Activated CD4-positive, alpha-beta T cell treated with anti-CD3 and anti-CD28 coated beads for 36 hours (primary cell): ENCODE measurements around the gene LTO1. TPM values are rescaled to one million over a fixed set of nuclear protein-coding genes. Genes with fewer than 3 reads are reported as not detected.

ENCODE experiments used
- ATAC-seq: fragments of 200-7000 bp; cut with Tn5 transposase; one replicate; pipeline ENCODE4 v1.10.0; 2021; ENCODE audit warnings: mild to moderate bottlenecking, moderate library complexity
- CTCF ChIA-PET: fragments of 350-600 bp; sonication (Branson Sonifier 250); formaldehyde crosslinking; loops from one replicate; lab custom pipeline; 2021; ENCODE audit warnings: antibody characterized with exemption; lab: Charles Lee
- POLR2A ChIA-PET: fragments of 350-600 bp; sonication (Branson Sonifier 250); formaldehyde crosslinking; loops from one replicate; lab custom pipeline; 2021; ENCODE audit warnings: antibody characterized with exemption, inconsistent platforms; lab: Charles Lee
- DNase-seq: peaks from one replicate; pipeline ENCODE4 v3.0.0-alpha.2; 2020
- H3K27ac Mint-ChIP-seq: one replicate; pipeline ENCODE4 v1.8.0; 2021; ENCODE audit warnings: mixed read lengths
- H3K27me3 Mint-ChIP-seq: one replicate; pipeline ENCODE4 v1.8.0; 2021; ENCODE audit warnings: mixed read lengths
- H3K36me3 Mint-ChIP-seq: one replicate; pipeline ENCODE4 v1.8.0; 2021; ENCODE audit warnings: low read depth, mixed read lengths
- H3K4me1 Mint-ChIP-seq: one replicate; pipeline ENCODE4 v1.8.0; 2021; ENCODE audit warnings: mixed read lengths
- H3K4me3 Mint-ChIP-seq: one replicate; pipeline ENCODE4 v1.8.0; 2021; ENCODE audit warnings: mild to moderate bottlenecking, moderate library complexity, mixed read lengths
- H3K9me3 Mint-ChIP-seq: one replicate; pipeline ENCODE4 v1.8.0; 2021; ENCODE audit warnings: low read depth, mixed read lengths
- intact Hi-C, 2 experiments: fragments of 100-400 bp; cut with DNase I in 1 of 2; cut with micrococcal nuclease in 1 of 2; formaldehyde crosslinking; loops; one replicate each; pipeline versions ENCODE4 v1.14.2 to v1.15.1; 2022 to 2024; cut with DNase I, micrococcal nuclease
- total RNA-seq, 2 experiments: library from RNA; stranded (reverse); gene quantifications; one replicate each; pipeline ENCODE4 v1.2.3, GENCODE V29; 2021

Gene LTO1
- total RNA-seq, 2 experiments from 2014 or later = 16.8 to 17.8 TPM

GRCh38 chr11:69637198-69637940 lies 37.8 kb downstream of the LTO1 start:
- H3K4me3 Mint-ChIP-seq = peak overlapping the region; percentile 17
- ChIA-PET POLR2A (interaction anchor here (0.6 kb wide), 1 partner anchor 16 kb away, joined by 3 read pairs; no protein-coding TSS in a partner anchor), CTCF (no interaction called here)
- no peaks in the 10 kb centered on the region for H3K36me3 Mint-ChIP-seq
- no peak overlapping the region for H3K27ac Mint-ChIP-seq
- peaks cover 29% of the 10 kb centered on the region for H3K4me1 Mint-ChIP-seq
- intact Hi-C loops = loop anchor here in 1 of 2 experiments (5.0 kb wide), 2 partner anchors 65 to 180 kb away; partner anchors contain the start of genes FGF19 and FGF3
- peaks cover 49% of the 10 kb centered on the region for H3K27me3 Mint-ChIP-seq
- H3K9me3 Mint-ChIP-seq = no peaks in the 10 kb centered on the region
- ATAC-seq = no peak
- no peak for DNase-seq

GRCh38 chr11:69636512-69637197 lies 38.5 kb downstream of the LTO1 start:
- Mint-ChIP-seq H3K4me3 (no peak overlapping the region), H3K27ac (no peak overlapping the region), H3K9me3 (no peaks in the 10 kb centered on the region), H3K27me3 (peaks cover 49% of the 10 kb centered on the region), H3K36me3 (no peaks in the 10 kb centered on the region), H3K4me1 (peaks cover 29% of the 10 kb centered on the region)
- DNase-seq (peak; percentile 30), ATAC-seq (no peak)
- intact Hi-C loops = loop anchor here in 1 of 2 experiments (5.0 kb wide), 2 partner anchors 66 to 181 kb away; partner anchors contain the start of genes FGF19 and FGF3
- ChIA-PET POLR2A (no interaction called here), CTCF (interaction anchor here (1.0 kb wide), 1 partner anchor 344 kb away, joined by 3 read pairs; no protein-coding TSS in a partner anchor)

DNA sequence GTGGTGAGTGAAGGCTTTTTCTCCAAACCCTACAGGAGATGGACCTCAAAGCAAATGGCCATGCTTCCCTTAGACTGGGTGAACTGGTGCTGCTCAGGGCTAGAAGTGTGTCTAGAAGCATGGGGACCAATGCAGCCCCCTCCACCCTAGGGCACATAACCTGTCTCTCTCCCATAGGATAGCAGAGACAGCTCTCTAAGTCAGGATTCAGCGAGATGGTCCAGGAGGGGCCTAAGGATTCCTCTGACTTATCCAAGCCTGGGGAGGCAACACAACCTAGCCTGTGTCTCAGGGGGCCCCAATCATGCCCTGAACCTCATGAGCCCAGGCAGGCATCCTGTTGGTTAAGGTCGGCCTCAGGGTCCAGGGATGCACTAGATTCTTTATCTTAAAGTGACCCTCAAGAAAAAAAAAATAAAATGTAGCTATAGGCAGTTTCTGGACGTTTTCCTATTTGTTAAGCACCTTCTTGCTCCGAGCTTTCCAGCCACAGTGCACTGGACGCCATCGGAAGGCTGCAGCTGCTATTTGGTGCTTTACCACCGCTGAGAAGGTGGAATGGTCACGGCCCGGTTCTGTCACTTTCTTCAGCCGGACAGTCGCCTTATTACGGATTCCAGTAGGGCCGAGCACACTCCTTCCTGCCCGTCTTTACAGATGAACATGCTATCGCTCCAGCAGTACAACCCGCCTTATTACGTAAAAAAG lies 39.2 kb downstream of the LTO1 start:
- ATAC-seq = no peak

GRCh38 chr11:69635195-69635594 lies 40.0 kb downstream of the LTO1 start:
- intact Hi-C loops = loop anchor here in 1 of 2 experiments (5.0 kb wide), 2 partner anchors 67 to 182 kb away; partner anchors contain the start of genes FGF19 and FGF3
- H3K4me1 Mint-ChIP-seq = peaks cover 20% of the 10 kb centered on the region
- H3K9me3 Mint-ChIP-seq = no peaks in the 10 kb centered on the region
- POLR2A ChIA-PET = no interaction called here
- H3K4me3 Mint-ChIP-seq = no peak overlapping the region
- H3K27me3 Mint-ChIP-seq = peaks cover 38% of the 10 kb centered on the region
- CTCF ChIA-PET = no interaction called here
- H3K27ac Mint-ChIP-seq = no peak overlapping the region
- DNase-seq (no peak), ATAC-seq (no peak)
- no peaks in the 10 kb centered on the region for H3K36me3 Mint-ChIP-seq

More for the DNA sequence above, 39.2 kb downstream of the LTO1 start:
- CTCF ChIA-PET = interaction anchor here (1.0 kb wide), 1 partner anchor 344 kb away, joined by 3 read pairs; no protein-coding TSS in a partner anchor
- POLR2A ChIA-PET = no interaction called here
- H3K9me3 Mint-ChIP-seq = no peaks in the 10 kb centered on the region
- H3K36me3 Mint-ChIP-seq = no peaks in the 10 kb centered on the region
- H3K27me3 Mint-ChIP-seq = peaks cover 44% of the 10 kb centered on the region
- intact Hi-C loops = loop anchor here in 1 of 2 experiments (5.0 kb wide), 2 partner anchors 66 to 181 kb away; partner anchors contain the start of genes FGF19 and FGF3
- H3K4me1 Mint-ChIP-seq = peaks cover 25% of the 10 kb centered on the region
- no peak overlapping the region for H3K27ac Mint-ChIP-seq
- H3K4me3 Mint-ChIP-seq = no peak overlapping the region
- no peak for DNase-seq

- DNase-seq (no peak), ATAC-seq (no peak)
- no peaks in the 10 kb centered on the region for H3K36me3 Mint-ChIP-seq
- peaks cover 2% of the 10 kb centered on the region for H3K9me3 Mint-ChIP-seq
- ChIA-PET POLR2A (no interaction called here), CTCF (interaction anchor here (0.5 kb wide), 1 partner anchor 98 kb away, joined by 4 read pairs; no protein-coding TSS in a partner anchor)
- H3K4me1 Mint-ChIP-seq = peaks cover 20% of the 10 kb centered on the region
- intact Hi-C loops = no loop called here
- no peak overlapping the region for H3K27ac Mint-ChIP-seq
- peaks cover 33% of the 10 kb centered on the region for H3K27me3 Mint-ChIP-seq
- no peak overlapping the region for H3K4me3 Mint-ChIP-seq
These were observed 40.6 kb downstream of the LTO1 start for GRCh38 chr11:69634590-69634989.

DNA sequence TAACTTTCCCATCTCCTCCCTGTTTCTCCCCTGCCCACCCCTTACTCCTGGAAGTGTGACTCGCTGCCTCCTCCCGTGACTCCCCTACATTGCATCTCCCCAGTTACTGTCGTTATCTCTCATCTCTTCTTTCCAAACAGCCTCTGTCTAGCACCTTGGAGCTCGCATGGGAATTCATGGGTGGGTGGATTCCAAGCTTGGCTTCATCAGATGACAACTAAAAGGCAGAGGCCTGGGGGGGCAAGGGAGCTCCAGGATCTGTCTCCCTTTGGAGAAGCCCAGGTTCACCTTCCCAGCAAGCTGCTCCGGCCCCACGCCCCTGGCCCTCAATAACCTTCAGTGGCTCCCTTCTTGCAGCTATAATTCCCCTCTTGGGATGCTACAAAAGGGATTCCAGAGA lies 41.1 kb downstream of the LTO1 start:
- Mint-ChIP-seq H3K27me3 (peaks cover 32% of the 10 kb centered on the region), H3K9me3 (peaks cover 2% of the 10 kb centered on the region), H3K4me3 (no peak overlapping the region), H3K27ac (no peak overlapping the region), H3K4me1 (peaks cover 16% of the 10 kb centered on the region), H3K36me3 (no peaks in the 10 kb centered on the region)
- DNase-seq (no peak), ATAC-seq (no peak)
- ChIA-PET CTCF (no interaction called here), POLR2A (no interaction called here)
- intact Hi-C loops = no loop called here

- Mint-ChIP-seq H3K27me3 (peaks cover 26% of the 10 kb centered on the region), H3K9me3 (peaks cover 2% of the 10 kb centered on the region), H3K27ac (no peak overlapping the region), H3K36me3 (no peaks in the 10 kb centered on the region), H3K4me1 (peaks cover 10% of the 10 kb centered on the region), H3K4me3 (no peak overlapping the region)
- ChIA-PET CTCF (no interaction called here), POLR2A (no interaction called here)
- DNase-seq (no peak), ATAC-seq (no peak)
- intact Hi-C loops = no loop called here
These were observed 42.3 kb downstream of the LTO1 start for GRCh38 chr11:69632900-69633299.

GRCh38 chr11:69630424-69630823 lies 44.7 kb downstream of the LTO1 start:
- ATAC-seq = no peak
- intact Hi-C loops = no loop called here
- Mint-ChIP-seq H3K27me3 (peaks cover 14% of the 10 kb centered on the region), H3K9me3 (peaks cover 2% of the 10 kb centered on the region), H3K4me3 (no peak overlapping the region), H3K27ac (no peak overlapping the region), H3K36me3 (no peaks in the 10 kb centered on the region), H3K4me1 (no peaks in the 10 kb centered on the region)
- no peak for DNase-seq
- ChIA-PET POLR2A (no interaction called here), CTCF (no interaction called here)

DNA sequence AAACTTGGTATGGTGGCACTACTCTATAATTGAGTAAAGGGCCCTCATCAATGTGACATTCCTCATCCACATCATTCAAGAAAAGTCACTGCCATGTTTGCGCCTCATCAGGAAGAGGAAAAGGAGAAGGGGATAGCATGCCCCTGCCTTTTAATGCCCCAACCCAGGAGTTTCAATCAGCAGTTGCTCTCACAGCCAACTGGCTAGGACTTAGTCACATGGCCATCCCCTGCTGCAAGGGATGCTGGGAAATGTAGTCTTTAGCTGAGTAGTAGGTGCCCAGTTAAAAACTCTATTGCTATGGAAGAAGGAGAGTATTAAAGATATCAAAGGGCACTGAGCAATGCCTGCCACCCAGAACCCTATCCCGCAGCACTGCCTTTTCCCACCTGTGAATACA lies 45.1 kb downstream of the LTO1 start:
- no peak for DNase-seq

DNA sequence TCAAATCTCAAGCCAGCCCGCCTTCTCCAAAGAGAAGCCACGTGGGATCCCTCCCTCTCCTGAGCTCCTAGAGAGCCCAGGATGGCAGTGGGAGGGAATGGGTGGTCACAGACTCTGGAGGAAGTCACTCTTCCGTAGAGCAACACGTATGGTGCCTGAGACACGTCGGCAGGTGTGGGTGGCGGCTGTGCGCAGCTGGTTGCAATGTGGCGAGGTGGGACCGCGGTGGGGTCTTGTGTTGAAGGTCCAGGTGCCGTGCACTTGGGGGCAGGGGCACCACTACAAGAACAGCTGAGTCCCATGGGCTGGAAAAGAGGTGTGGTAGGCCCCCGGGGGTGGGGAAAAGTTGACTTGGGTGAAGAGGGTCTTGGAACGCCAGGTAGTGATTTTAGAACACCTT lies 47.6 kb downstream of the LTO1 start:
- POLR2A ChIA-PET = interaction anchor here (0.5 kb wide), 1 partner anchor 580 kb away, joined by 4 read pairs; no protein-coding TSS in a partner anchor
- ATAC-seq = no peak
- H3K4me1 Mint-ChIP-seq = no peaks in the 10 kb centered on the region
- peaks cover 9% of the 10 kb centered on the region for H3K27me3 Mint-ChIP-seq
- DNase-seq = no peak
- H3K9me3 Mint-ChIP-seq = peaks cover 2% of the 10 kb centered on the region
- CTCF ChIA-PET = interaction anchor here (0.6 to 1.3 kb wide), 3 partner anchors 10 to 1452 kb away, joined by 3 to 6 read pairs (median 3); no protein-coding TSS in a partner anchor
- no peak overlapping the region for H3K27ac Mint-ChIP-seq
- H3K36me3 Mint-ChIP-seq = no peaks in the 10 kb centered on the region
- no peak overlapping the region for H3K4me3 Mint-ChIP-seq
- intact Hi-C loops = no loop called here

More for the DNA sequence above, 45.1 kb downstream of the LTO1 start:
- Mint-ChIP-seq H3K9me3 (peaks cover 2% of the 10 kb centered on the region), H3K4me1 (no peaks in the 10 kb centered on the region), H3K27ac (no peak overlapping the region), H3K36me3 (no peaks in the 10 kb centered on the region), H3K27me3 (peaks cover 13% of the 10 kb centered on the region), H3K4me3 (no peak overlapping the region)
- intact Hi-C loops = no loop called here
- ChIA-PET POLR2A (no interaction called here), CTCF (no interaction called here)
- peak; percentile 53 for ATAC-seq

GRCh38 chr11:69625476-69625875 lies 49.7 kb downstream of the LTO1 start:
- POLR2A ChIA-PET = no interaction called here
- ATAC-seq (no peak), DNase-seq (no peak)
- peaks cover 9% of the 10 kb centered on the region for H3K27me3 Mint-ChIP-seq
- H3K4me1 Mint-ChIP-seq = no peaks in the 10 kb centered on the region
- peaks cover 2% of the 10 kb centered on the region for H3K9me3 Mint-ChIP-seq
- CTCF ChIA-PET = interaction anchor here (0.6 kb wide), 1 partner anchor 532 kb away, joined by 4 read pairs; no protein-coding TSS in a partner anchor
- no peaks in the 10 kb centered on the region for H3K36me3 Mint-ChIP-seq
- no peak overlapping the region for H3K27ac Mint-ChIP-seq
- intact Hi-C loops = no loop called here
- H3K4me3 Mint-ChIP-seq = no peak overlapping the region
